ENCODE data around the gene MYL12A. TPM values are rescaled to one million over a fixed set of nuclear protein-coding genes. Genes with fewer than 3 reads are reported as not detected.

Gene MYL12A
- total and polyA plus RNA-seq, 2 of the 8 experiments (the other 6 are each of a cell fraction or from before 2014, with no cell fraction given), result 188 to 247 TPM

GRCh38 chr18:3305354-3305762 lies 57.8 kb downstream of the MYL12A start:
- no peak overlapping the region for H3K27ac ChIP-seq (ENCODE audit: low read depth, low read length)
- H2AFZ ChIP-seq (ENCODE audit: low read length), result no peak overlapping the region
- H3K4me3 ChIP-seq (ENCODE audit: extremely low read depth in 1 of 4, insufficient read depth in 2 of 4, low read depth in 3 of 4, low read length in 4 of 4), result no peak overlapping the region
- TF ChIP-seq ASH2L (IDR thresholded peaks at IDR 0.05; ENCODE audit: low read length), result no peak
- no peak for TF ChIP-seq POU5F1 (IDR thresholded peaks at IDR 0.05; ENCODE audit: low read depth, low read length)
- TF ChIP-seq CHD1 (IDR thresholded peaks at IDR 0.05; ENCODE audit: low read depth, low read length), result no peak
- TF ChIP-seq ATF2 (IDR thresholded peaks at IDR 0.05; ENCODE audit: low read length), result no peak
- no peak for TF ChIP-seq KDM4A (IDR thresholded peaks at IDR 0.05; ENCODE audit: low read depth, low read length, severe bottlenecking)
- TF ChIP-seq JUND (IDR thresholded peaks at IDR 0.05; ENCODE audit: low read length), result no peak
- no peak for TF ChIP-seq JUN (IDR thresholded peaks at IDR 0.05; ENCODE audit: low read depth, low read length)
- TF ChIP-seq RAD21 (IDR thresholded peaks at IDR 0.05 in 1 of 2, conservative IDR thresholded peaks at IDR 0.05 in 1 of 2; ENCODE audit: low read depth in 2 of 2, low read length in 2 of 2), result no peak
- no peak for TF ChIP-seq TBP (IDR thresholded peaks at IDR 0.05; ENCODE audit: low read depth, low read length)
- TF ChIP-seq SIN3A (conservative IDR thresholded peaks at IDR 0.05 in 1 of 2, IDR thresholded peaks at IDR 0.05 in 1 of 2; ENCODE audit: low read depth in 1 of 2, low read length in 2 of 2), result no peak
- no peak for TF ChIP-seq CBX8 (IDR thresholded peaks at IDR 0.05; ENCODE audit: borderline replicate concordance, low read depth, low read length)
- no peak for TF ChIP-seq PHF8 (conservative IDR thresholded peaks at IDR 0.05; ENCODE audit: low read depth, low read length)
- TF ChIP-seq POLR2AphosphoS5 (IDR thresholded peaks at IDR 0.05; ENCODE audit: low read depth, low read length), result no peak

More at GRCh38 chr18:3305354-3305762, 57.8 kb downstream of the MYL12A start:
- Histone ChIP-seq H3K23me2 (ENCODE audit: low read depth, low read length) (no peaks in the 10 kb centered on the region), H2AK5ac (ENCODE audit: low read depth, low read length) (no peak overlapping the region), H2BK20ac (ENCODE audit: low read length) (no peak overlapping the region), H2BK15ac (ENCODE audit: low read length) (no peak overlapping the region), H2BK5ac (ENCODE audit: low read depth, low read length) (no peak overlapping the region), H3K14ac (ENCODE audit: insufficient read length) (no peak overlapping the region), H2BK120ac (replicated peaks; ENCODE audit: low read depth, low read length) (no peak overlapping the region), H3K9me3 (ENCODE audit: insufficient read depth in 2 of 2, low read depth in 1 of 2, low read length in 1 of 2) (no peaks in the 10 kb centered on the region), H3K4me2 (ENCODE audit: insufficient read depth in 1 of 2, low read depth in 2 of 2, low read length in 2 of 2) (no peak overlapping the region), H3K79me1 (ENCODE audit: low read depth, low read length) (no peaks in the 10 kb centered on the region), H4K20me1 (replicated peaks in 1 of 2; ENCODE audit: control insufficient read depth in 1 of 2, insufficient read depth in 2 of 2, low read length in 2 of 2) (no peaks in the 10 kb centered on the region), H3K18ac (ENCODE audit: extremely low read depth, low read length) (no peak overlapping the region; the same call in 1 of the 2 replicates), H4K5ac (ENCODE audit: insufficient read length, low read depth, low read length) (no peak overlapping the region), H3K4ac (replicated peaks; ENCODE audit: insufficient read length, low read depth, low read length) (no peak overlapping the region), H2BK12ac (ENCODE audit: low read depth, low read length) (no peak overlapping the region), H3K4me1 (replicated peaks in 1 of 4; ENCODE audit: control insufficient read depth in 3 of 4, insufficient read depth in 4 of 4, low read length in 3 of 4) (peaks cover 0 to 6% (median 1%) of the 10 kb centered on the region in 4 experiments; a peak in 3 of 7 replicates), H4K8ac (ENCODE audit: extremely low read depth, insufficient read depth, low read length) (no peak overlapping the region), H3K23ac (ENCODE audit: insufficient read length) (no peak overlapping the region), H3K36me3 (ENCODE audit: control insufficient read depth in 2 of 4, insufficient read depth in 4 of 4, low read length in 3 of 4) (no peaks in the 10 kb centered on the region), H3K79me2 (ENCODE audit: control insufficient read depth in 1 of 2, insufficient read depth in 2 of 2, low read length in 2 of 2) (no peaks in the 10 kb centered on the region), H4K91ac (replicated peaks; ENCODE audit: insufficient read length, low read length) (no peak overlapping the region), H3K56ac (replicated peaks; ENCODE audit: insufficient read length, low read depth, low read length) (no peak overlapping the region), H3K9ac (replicated peaks in 1 of 4; ENCODE audit: extremely low read depth in 1 of 4, low read depth in 3 of 4, low read length in 3 of 4) (no peak overlapping the region), H3K27me3 (replicated peaks in 1 of 4; ENCODE audit: control insufficient read depth in 3 of 4, extremely low read depth in 1 of 4, insufficient read depth in 3 of 4, low read length in 3 of 4) (no peaks in the 10 kb centered on the region)
- ChIA-PET POLR2A (ENCODE audit: partially characterized antibody) (interaction anchor here (0.6 kb wide), 1 partner anchor 28 kb away, joined by 3 read pairs; no protein-coding TSS in a partner anchor), CTCF (ENCODE audit: partially characterized antibody) (interaction anchor here (1.3 kb wide), 1 partner anchor 8 kb away, joined by 8 read pairs; no protein-coding TSS in a partner anchor)
- 88% methylated on average over 7 of the region's 7 CpGs; no CpG with 5 or more reads in 1 of the 2 experiments for WGBS, 2 experiments (ENCODE audit: extremely low coverage in 1 of 2, insufficient coverage in 1 of 2, insufficient read length in 1 of 2, insufficient replicate concordance in 2 of 2, low coverage in 1 of 2, low lambda C conversion rate in 2 of 2, missing lambda C conversion rate in 1 of 2)
- DNase-seq (ENCODE audit: low read depth in 1 of 2, low spot score in 2 of 2) (no peak), FAIRE-seq (no peak)
